ENCODE measurements around the gene EFNA3. TPM values are rescaled to one million over a fixed set of nuclear protein-coding genes. Genes with fewer than 3 reads are reported as not detected.

The EFNA3 gene
- total and polyA plus RNA-seq, 2 of the 4 experiments (the other 2 are of a cell fraction) = 0.72 to 1.6 TPM

DNA sequence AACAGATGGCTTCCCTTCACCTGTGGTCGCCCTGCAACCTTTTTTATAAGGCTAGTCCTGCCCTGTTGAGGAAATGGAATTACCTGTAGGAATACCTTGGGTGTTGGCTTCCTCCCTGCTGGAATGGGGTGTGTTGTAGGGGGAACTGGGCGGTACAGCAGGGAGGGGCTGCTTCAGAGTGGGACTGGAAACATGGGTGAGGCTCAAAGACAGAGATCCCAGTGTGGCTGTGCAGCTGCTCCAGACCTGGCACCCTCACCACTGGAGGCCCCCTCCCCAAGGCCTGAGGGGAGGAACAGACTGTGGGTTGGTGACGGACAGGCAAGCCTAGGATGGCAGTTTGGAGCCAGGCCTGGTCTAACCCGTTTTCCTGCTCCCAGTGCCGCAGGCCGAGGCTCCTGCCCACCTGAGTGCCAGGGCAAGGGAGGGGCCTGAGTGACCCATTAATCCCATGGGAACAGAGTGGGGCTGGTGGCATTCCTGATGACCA is 4.5 kb downstream of the EFNA3 start:
- Histone ChIP-seq H3K9ac (ENCODE audit: low read depth, low read length) (no peak overlapping the region), H4K91ac (ENCODE audit: insufficient read depth, low read depth, low read length) (no peak overlapping the region), H4K5ac (ENCODE audit: low read depth, low read length) (no peak overlapping the region), H2AK5ac (ENCODE audit: low read depth, low read length) (no peak overlapping the region), H3K4me2 (ENCODE audit: low read depth, low read length) (no peak overlapping the region), H3K18ac (ENCODE audit: low read depth, low read length) (no peak overlapping the region), H3K27ac (ENCODE audit: insufficient read depth, low read length) (no peak overlapping the region), H3K79me1 (ENCODE audit: low read depth in 1 of 2, low read length in 2 of 2) (no peaks in the 10 kb centered on the region; a peak in 1 of 4 replicates), H3K56ac (ENCODE audit: extremely low read depth, insufficient read depth, low read length) (no peak overlapping the region), H3K27me3 (ENCODE audit: control insufficient read depth, insufficient read depth, low read length) (peaks cover 57% of the 10 kb centered on the region), H3K9me1 (ENCODE audit: insufficient read depth, low read length) (peaks cover 5% of the 10 kb centered on the region), H4K8ac (ENCODE audit: low read depth in 2 of 2, low read length in 2 of 2) (no peak overlapping the region), H3K23ac (ENCODE audit: low read depth, low read length) (no peak overlapping the region), H2BK120ac (ENCODE audit: low read depth, low read length) (no peak overlapping the region), H3K36me3 (ENCODE audit: control insufficient read depth, insufficient read depth, low read length) (no peaks in the 10 kb centered on the region), H2BK20ac (ENCODE audit: low read depth, low read length) (no peak overlapping the region), H2AFZ (replicated peaks; ENCODE audit: low read length, poor library complexity) (no peak overlapping the region), H4K20me1 (ENCODE audit: insufficient read depth, low read length) (peaks cover 11% of the 10 kb centered on the region), H2BK5ac (ENCODE audit: low read depth, low read length, poor library complexity, severe bottlenecking) (no peak overlapping the region), H3K14ac (replicated peaks; ENCODE audit: low read depth, low read length) (no peak overlapping the region), H3K9me3 (ENCODE audit: control insufficient read depth, insufficient read depth, low read length) (no peaks in the 10 kb centered on the region), H3K4me3 (ENCODE audit: insufficient read depth, low read depth, low read length) (no peak overlapping the region), H2AK9ac (replicated peaks; ENCODE audit: low read depth, low read length, poor library complexity) (no peak overlapping the region), H2BK15ac (ENCODE audit: low read depth, low read length) (no peak overlapping the region), H3K4ac (ENCODE audit: low read depth, low read length) (no peak overlapping the region), H3K4me1 (ENCODE audit: control insufficient read depth, insufficient read depth, low read length) (peaks cover 11% of the 10 kb centered on the region; the same call in 1 of the 2 replicates)
- TF ChIP-seq CTCF (conservative IDR thresholded peaks at IDR 0.05; ENCODE audit: low read depth, low read length) (no peak), RCOR1 (IDR thresholded peaks at IDR 0.05; ENCODE audit: insufficient replicate concordance, low read length) (no peak), CEBPB (IDR thresholded peaks at IDR 0.05; ENCODE audit: low read depth, low read length) (no peak), CHD1 (IDR thresholded peaks at IDR 0.05; ENCODE audit: low read depth, low read length) (no peak), SMC3 (IDR thresholded peaks at IDR 0.05; ENCODE audit: low read depth, low read length) (no peak), NFE2L2 (IDR thresholded peaks at IDR 0.05; ENCODE audit: low read depth, low read length) (no peak), USF2 (IDR thresholded peaks at IDR 0.05; ENCODE audit: low read depth, low read length) (no peak)
- dilution Hi-C loops (cut with HindIII; ENCODE audit: low sequenced_read_pairs, unreplicated experiment) (no loop called here), in situ Hi-C loops (cut with MboI; ENCODE audit: low sequenced_read_pairs) (no loop called here), intact Hi-C loops (cut with micrococcal nuclease) (loop anchor here (10.0 kb wide), 1 partner anchor 608 kb away; no protein-coding TSS in a partner anchor)
- POLR2A ChIA-PET (ENCODE audit: unreplicated experiment) = no interaction called here
- ATAC-seq (ENCODE audit: low read depth) = no peak
- WGBS, 2 experiments (ENCODE audit: extremely low coverage in 2 of 2, insufficient read length in 1 of 2) = 49% methylated on average over 5 of the region's 6 CpGs; no CpG with 5 or more reads in 1 of the 2 experiments
- CTCF ChIA-PET = no interaction called here
- BruUV-seq (replicated peaks) = no TSS peak
- no peak for DNase-seq
